ENCODE data around the gene MYL6.

MYL6 gene

GRCh38 chr12:56158029-56158925 is at the start of gene MYL6:
TSS of gene MYL6 (plus strand) at chr12:56158359. CDS start at chr12:56158402, 43 bp downstream.
- Histone ChIP-seq H3K9me3 (ENCODE audit: control insufficient read depth, low read length) (no peaks in the 10 kb centered on the region), H3K27me3 (ENCODE audit: control insufficient read depth, insufficient read depth, low read length) (no peaks in the 10 kb centered on the region), H3K36me3 (ENCODE audit: control insufficient read depth, insufficient read depth, low read length) (no peaks in the 10 kb centered on the region), H3K4me1 (peaks cover 28% of the 10 kb centered on the region), H3K79me2 (peaks cover 22% of the 10 kb centered on the region), H3K4me2 (ENCODE audit: low read length) (peak within 1 kb of the TSS; percentile 96), H3K4me3 (ENCODE audit: low read depth, low read length) (peak within 1 kb of the TSS; percentile 100), H3K9ac (peak within 1 kb of the TSS; percentile 97), H2AFZ (peak within 1 kb of the TSS; percentile 85), H3K27ac (peak within 1 kb of the TSS; percentile 99)
- TF ChIP-seq CTCF (IDR thresholded peaks at IDR 0.05): no peak

GRCh38 chr12:56110571-56110970 is 47.6 kb upstream of the MYL6 start:
- Histone ChIP-seq H3K9ac (no peak overlapping the region), H3K4me3 (ENCODE audit: low read depth, low read length) (no peak overlapping the region), H3K4me1 (peaks cover 7% of the 10 kb centered on the region), H3K79me2 (peaks cover 6% of the 10 kb centered on the region), H2AFZ (no peak overlapping the region), H3K9me3 (ENCODE audit: control insufficient read depth, low read length) (no peaks in the 10 kb centered on the region), H3K4me2 (ENCODE audit: low read length) (no peak overlapping the region), H3K27me3 (ENCODE audit: control insufficient read depth, insufficient read depth, low read length) (no peaks in the 10 kb centered on the region), H3K27ac (no peak overlapping the region), H3K36me3 (ENCODE audit: control insufficient read depth, insufficient read depth, low read length) (no peaks in the 10 kb centered on the region)
- no peak for TF ChIP-seq CTCF (IDR thresholded peaks at IDR 0.05)

- H3K9ac ChIP-seq: no peak overlapping the region
- H3K4me3 ChIP-seq (ENCODE audit: low read depth, low read length): no peak overlapping the region
- H3K9me3 ChIP-seq (ENCODE audit: control insufficient read depth, low read length): no peaks in the 10 kb centered on the region
- H3K4me1 ChIP-seq: peaks cover 4% of the 10 kb centered on the region
- H3K79me2 ChIP-seq: peaks cover 2% of the 10 kb centered on the region
- no peak overlapping the region for H2AFZ ChIP-seq
- no peak overlapping the region for H3K27ac ChIP-seq
- no peaks in the 10 kb centered on the region for H3K36me3 ChIP-seq (ENCODE audit: control insufficient read depth, insufficient read depth, low read length)
- H3K4me2 ChIP-seq (ENCODE audit: low read length): no peak overlapping the region
- H3K27me3 ChIP-seq (ENCODE audit: control insufficient read depth, insufficient read depth, low read length): no peaks in the 10 kb centered on the region
- no peak for TF ChIP-seq CTCF (IDR thresholded peaks at IDR 0.05)
Measured at GRCh38 chr12:56114084-56114483, 44.1 kb upstream of the MYL6 start.

GRCh38 chr12:56115329-56115728 is 42.8 kb upstream of the MYL6 start:
- Histone ChIP-seq H3K9me3 (ENCODE audit: control insufficient read depth, low read length) (no peaks in the 10 kb centered on the region), H3K4me1 (peaks cover 11% of the 10 kb centered on the region), H3K4me2 (ENCODE audit: low read length) (peak overlapping the region; percentile 82), H3K27me3 (ENCODE audit: control insufficient read depth, insufficient read depth, low read length) (no peaks in the 10 kb centered on the region), H3K27ac (peak overlapping the region; percentile 97), H2AFZ (peak overlapping the region; percentile 82), H3K79me2 (peaks cover 2% of the 10 kb centered on the region), H3K36me3 (ENCODE audit: control insufficient read depth, insufficient read depth, low read length) (no peaks in the 10 kb centered on the region), H3K9ac (no peak overlapping the region), H3K4me3 (ENCODE audit: low read depth, low read length) (peak overlapping the region; percentile 98)
- TF ChIP-seq CTCF (IDR thresholded peaks at IDR 0.05): no peak

Measured in parathyroid adenoma (tissue), 2 donors.